Adrenal gland (tissue), 5 donors: Measurements from ENCODE around the gene HAUS7.

ENCODE experiments used
- POLR2A ChIP-seq, 2 donors: fragments of 450-650 bp; IDR thresholded peaks; one replicate each; pipeline ENCODE4 v1.6.1; 2017; ENCODE audit warnings: antibody characterized with exemption in 2 of 2, mild to moderate bottlenecking in 2 of 2, moderate library complexity in 1 of 2
- TF ChIP-seq, protein P1 (sequence below), 6 experiments: fragments of 450-650 bp in 4 of 6; fragments of 200-600 bp in 2 of 6; sonication (generic) in 1 of 6; IDR thresholded peaks; 1 replicate in 5 of 6; 2 replicates in 1 of 6; pipeline versions ENCODE4 v1.5.1 to v1.8.0; 2016 to 2021; ENCODE audit warnings: antibody characterized with exemption in 6 of 6, mild to moderate bottlenecking in 2 of 6, moderate library complexity in 1 of 6
- donor health status: DM: no; HTN: no; CAD: no.

DNA sequence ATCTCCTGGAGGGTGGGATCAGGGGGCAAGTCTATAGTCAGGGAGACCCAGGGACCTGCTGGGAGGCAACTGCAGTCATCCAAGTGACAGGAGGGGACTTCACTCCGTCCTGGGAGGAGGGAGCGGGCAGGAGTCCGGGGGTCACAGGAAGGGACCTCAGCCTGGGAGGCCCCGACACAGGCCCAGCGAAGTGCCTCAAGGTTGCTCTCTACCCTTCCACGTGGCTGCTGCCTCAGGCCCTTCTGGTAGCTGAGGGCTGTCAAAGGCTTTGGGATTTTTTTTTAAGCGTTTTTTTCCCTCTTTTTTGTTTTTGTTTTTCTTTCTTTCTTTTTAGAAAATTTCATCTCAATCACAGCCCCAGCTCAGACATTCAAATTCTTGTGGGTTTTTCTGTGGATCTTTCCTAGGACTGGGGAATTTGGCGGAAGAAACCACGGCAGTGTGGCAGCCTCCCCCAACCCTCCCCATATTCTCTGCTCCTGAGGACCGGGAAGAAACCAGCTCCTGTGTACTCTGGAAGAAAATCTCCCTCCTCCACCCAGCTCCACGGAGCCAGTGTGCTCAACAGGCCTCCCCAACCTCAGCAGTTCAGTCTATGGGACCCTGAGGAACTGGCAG lies 1.4 kb upstream of the HAUS7 start:
- TF ChIP-seq, protein P1, sequence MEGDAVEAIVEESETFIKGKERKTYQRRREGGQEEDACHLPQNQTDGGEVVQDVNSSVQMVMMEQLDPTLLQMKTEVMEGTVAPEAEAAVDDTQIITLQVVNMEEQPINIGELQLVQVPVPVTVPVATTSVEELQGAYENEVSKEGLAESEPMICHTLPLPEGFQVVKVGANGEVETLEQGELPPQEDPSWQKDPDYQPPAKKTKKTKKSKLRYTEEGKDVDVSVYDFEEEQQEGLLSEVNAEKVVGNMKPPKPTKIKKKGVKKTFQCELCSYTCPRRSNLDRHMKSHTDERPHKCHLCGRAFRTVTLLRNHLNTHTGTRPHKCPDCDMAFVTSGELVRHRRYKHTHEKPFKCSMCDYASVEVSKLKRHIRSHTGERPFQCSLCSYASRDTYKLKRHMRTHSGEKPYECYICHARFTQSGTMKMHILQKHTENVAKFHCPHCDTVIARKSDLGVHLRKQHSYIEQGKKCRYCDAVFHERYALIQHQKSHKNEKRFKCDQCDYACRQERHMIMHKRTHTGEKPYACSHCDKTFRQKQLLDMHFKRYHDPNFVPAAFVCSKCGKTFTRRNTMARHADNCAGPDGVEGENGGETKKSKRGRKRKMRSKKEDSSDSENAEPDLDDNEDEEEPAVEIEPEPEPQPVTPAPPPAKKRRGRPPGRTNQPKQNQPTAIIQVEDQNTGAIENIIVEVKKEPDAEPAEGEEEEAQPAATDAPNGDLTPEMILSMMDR (IDR thresholded peaks at IDR 0.05), result no peak
- TF ChIP-seq POLR2A (IDR thresholded peaks at IDR 0.05), result no peak
